GM18873 (cell line): ENCODE results near the gene C16orf95.
"Not testable (repeated sequence)": the region's sequence is repeated elsewhere in the genome, so short reads cannot be mapped to it uniquely, and the experiment has no call there.

ENCODE experiments used
- ATAC-seq: cut with Tn5 transposase; IDR thresholded peaks from one replicate; pipeline ENCODE4 v1.9.1; 2021; ENCODE audit warnings: mild to moderate bottlenecking, moderate library complexity, moderate number of reproducible peaks; ENCODE audit not compliant: unreplicated experiment, low FRiP score

C16orf95 gene

GRCh38 chr16:87259431-87259830, 57.8 kb downstream of the C16orf95 start:
- no peak for ATAC-seq

GRCh38 chr16:87258653-87259052, 58.5 kb downstream of the C16orf95 start:
- ATAC-seq: not testable (repeated sequence)

- ATAC-seq: no peak
Observed at GRCh38 chr16:87255866-87256265, 61.3 kb downstream of the C16orf95 start.

- ATAC-seq: no peak
Observed at GRCh38 chr16:87254734-87255133, 62.5 kb downstream of the C16orf95 start.

- no peak for ATAC-seq
Observed at GRCh38 chr16:87254296-87254695, 62.9 kb downstream of the C16orf95 start.

- ATAC-seq: no peak
Observed at GRCh38 chr16:87253536-87253935, 63.7 kb downstream of the C16orf95 start.
